ENCODE results near the gene MIF4GD.
A peak's percentile ranks its signal among the peaks of the same experiment; 100 is the strongest.
"Not testable (repeated sequence)": the region's sequence is repeated elsewhere in the genome, so short reads cannot be mapped to it uniquely, and the experiment has no call there.

MIF4GD gene

GRCh38 chr17:75270966-75271232, at the start of gene MIF4GD:
Gene MIF4GD (minus strand): TSS chr17:75271231. CDS start chr17:75270195, 1,036 bp downstream.
- no peak for DNase-seq

- DNase-seq, result peak; percentile 72
These were observed 49.1 kb upstream of the MIF4GD start for GRCh38 chr17:75319904-75320691.

- no peak for DNase-seq
These were observed 47.7 kb upstream of the MIF4GD start for GRCh38 chr17:75318615-75319222.

GRCh38 chr17:75318211-75318610, 47.2 kb upstream of the MIF4GD start:
- no peak for DNase-seq

GRCh38 chr17:75317671-75318070, 46.6 kb upstream of the MIF4GD start:
- DNase-seq, result no peak

GRCh38 chr17:75316253-75316652, 45.2 kb upstream of the MIF4GD start:
- no peak for DNase-seq

- peak; percentile 26 for DNase-seq
These were observed 44.7 kb upstream of the MIF4GD start for GRCh38 chr17:75315541-75316243.

GRCh38 chr17:75313941-75314551, 43.0 kb upstream of the MIF4GD start:
- DNase-seq, result peak; percentile 27

GRCh38 chr17:75308732-75309629, 38.0 kb upstream of the MIF4GD start:
- DNase-seq, result no peak

- no peak for DNase-seq
These were observed 37.1 kb upstream of the MIF4GD start for GRCh38 chr17:75307957-75308731.

- no peak for DNase-seq
These were observed 30.6 kb upstream of the MIF4GD start for GRCh38 chr17:75301502-75302206.

- DNase-seq, result no peak
These were observed 30.0 kb upstream of the MIF4GD start for GRCh38 chr17:75301049-75301448.

GRCh38 chr17:75300280-75300679, 29.2 kb upstream of the MIF4GD start:
- DNase-seq, result no peak

GRCh38 chr17:75295201-75296158, 24.4 kb upstream of the MIF4GD start:
- no peak for DNase-seq

GRCh38 chr17:75292810-75293448, 21.9 kb upstream of the MIF4GD start:
- DNase-seq, result not testable (repeated sequence)

- DNase-seq, result peak; percentile 54
These were observed 18.9 kb upstream of the MIF4GD start for GRCh38 chr17:75289832-75290337.

GRCh38 chr17:75289115-75289831, 18.2 kb upstream of the MIF4GD start, which contains the start of gene SLC25A19:
Gene SLC25A19 (minus strand): TSS chr17:75289433. CDS start chr17:75286764, 2,669 bp downstream.
- DNase-seq, result peak; percentile 99

GRCh38 chr17:75288770-75289114, 17.7 kb upstream of the MIF4GD start:
- DNase-seq, result peak; percentile 32
